Esophagus muscularis mucosa (tissue), 4 donors: ENCODE results near the gene C16orf90. TPM values are rescaled to one million over a fixed set of nuclear protein-coding genes. Genes with fewer than 3 reads are reported as not detected.

Source experiments
- DNase-seq: peaks from one replicate; pipeline ENCODE4 v3.0.0-alpha.2; 2017; ENCODE audit errors: extremely low spot score
- H3K27ac ChIP-seq, 4 donors: fragments of 200-600 bp; sonication (generic); replicated peaks in 1 of 4; 1 replicate in 3 of 4; 2 replicates in 1 of 4; pipeline ENCODE4 v1.5.1; 2016 to 2019; ENCODE audit warnings: mild to moderate bottlenecking in 1 of 4
- H3K27me3 ChIP-seq, 4 donors: fragments of 200-600 bp; sonication (generic); one replicate each; pipeline versions ENCODE4 v1.5.1 to v1.6.0; 2016 to 2019
- H3K36me3 ChIP-seq, 4 donors: fragments of 200-600 bp; sonication (generic); one replicate each; pipeline ENCODE4 v1.5.1; 2016 to 2019
- H3K4me1 ChIP-seq, 4 donors: fragments of 200-600 bp; sonication (generic); one replicate each; pipeline ENCODE4 v1.5.1; 2016 to 2019
- H3K4me3 ChIP-seq, 4 donors: fragments of 200-600 bp; sonication (generic); 1 replicate in 2 of 4; 2 replicates in 2 of 4; pipeline ENCODE4 v1.5.1; 2016 to 2019; ENCODE audit warnings: mild to moderate bottlenecking in 4 of 4, moderate library complexity in 1 of 4
- H3K9me3 ChIP-seq, 4 donors: fragments of 200-600 bp; sonication (generic); 1 replicate in 3 of 4; 2 replicates in 1 of 4; pipeline ENCODE4 v1.5.1; 2016 to 2019
- EP300 ChIP-seq: sonication (generic); formaldehyde crosslinking; IDR thresholded peaks from one replicate; pipeline ENCODE4 v1.6.1; 2017; ENCODE audit warnings: antibody characterized with exemption
- POLR2A ChIP-seq: fragments of 450-650 bp; IDR thresholded peaks from one replicate; pipeline ENCODE4 v1.6.1; 2017; ENCODE audit warnings: antibody characterized with exemption, moderate library complexity, mild to moderate bottlenecking, low read depth
- POLR2AphosphoS5 ChIP-seq, 2 donors: sonication (generic); formaldehyde crosslinking; IDR thresholded peaks; one replicate each; pipeline ENCODE4 v1.6.1; 2017; ENCODE audit warnings: antibody characterized with exemption in 2 of 2
- WGBS: methylation state at CpG from one replicate; pipeline ENCODE4 v1.1.5; 2018; 5-methylcytosine and 5-hydroxymethylcytosine counted together
- intact Hi-C: fragments of 100-400 bp; cut with DNase I; formaldehyde crosslinking; loops from one replicate; pipeline ENCODE4 v1.15.1; 2023
- total RNA-seq, 4 donors: library from RNA; depleted of rRNA; stranded (reverse); fragments of >200 nt; gene quantifications; one replicate each; pipeline versions ENCODE4 v1.1.0 to v1.2.1, GENCODE V29; 2016
- TF ChIP-seq, protein P1 (sequence below), 3 experiments: fragments of 200-600 bp in 2 of 3; fragments of 450-650 bp in 1 of 3; sonication (generic) in 2 of 3; IDR thresholded peaks; one replicate each; pipeline ENCODE4 v1.5.1; 2017 to 2019; ENCODE audit warnings: antibody characterized with exemption in 3 of 3, mild to moderate bottlenecking in 2 of 3, moderate library complexity in 1 of 3

The C16orf90 gene, protein sequence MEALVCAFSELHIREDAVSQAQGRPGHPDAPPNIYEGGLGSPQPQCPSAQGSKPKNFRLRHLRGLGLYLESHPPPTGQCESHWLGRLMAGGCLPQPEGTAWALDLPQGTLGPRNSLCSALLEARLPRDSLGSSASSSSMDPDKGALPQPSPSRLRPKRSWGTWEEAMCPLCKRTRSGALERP
- total RNA-seq = not detected

DNA sequence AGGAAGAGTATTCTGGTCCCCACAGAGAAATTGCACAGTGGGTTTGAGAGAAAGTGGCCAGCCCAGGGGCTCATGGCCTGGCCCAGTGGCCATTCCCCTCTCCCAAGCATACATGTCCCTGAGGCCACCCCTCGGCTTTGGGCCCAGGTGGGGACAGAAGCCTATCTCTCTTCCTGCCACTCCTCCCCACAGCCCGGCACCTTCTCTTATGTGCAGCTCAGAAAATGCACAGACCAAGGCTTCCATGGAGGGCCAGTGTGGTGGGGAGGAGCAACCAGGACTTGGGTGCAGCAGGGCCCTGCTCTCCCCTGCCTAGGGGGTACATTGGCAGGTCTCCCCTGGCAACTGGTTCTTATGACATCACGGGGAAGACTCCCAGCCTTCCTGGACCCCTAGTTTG lies at the start of gene C16orf90:
Gene C16orf90, minus strand, starts transcription at position 314 of the 400 bp plus-strand sequence. Its CDS starts 68 bp downstream, at position 246.
- intact Hi-C loops = loop anchor here (10.0 kb wide), 2 partner anchors 90 to 230 kb away; partner anchors contain the start of genes ZNF174 and ZSCAN32
- no peak within 1 kb of the TSS for H3K27ac ChIP-seq
- peaks cover 4 to 12% (median 8%) of the 10 kb centered on the region in 4 donors for H3K4me1 ChIP-seq
- H3K36me3 ChIP-seq = no peaks in the 10 kb centered on the region
- no peak for DNase-seq
- 100% methylated on average over 2 of the region's 3 CpGs for WGBS
- no peak within 1 kb of the TSS for H3K4me3 ChIP-seq
- no peaks in the 10 kb centered on the region for H3K27me3 ChIP-seq
- TF ChIP-seq, protein P1, sequence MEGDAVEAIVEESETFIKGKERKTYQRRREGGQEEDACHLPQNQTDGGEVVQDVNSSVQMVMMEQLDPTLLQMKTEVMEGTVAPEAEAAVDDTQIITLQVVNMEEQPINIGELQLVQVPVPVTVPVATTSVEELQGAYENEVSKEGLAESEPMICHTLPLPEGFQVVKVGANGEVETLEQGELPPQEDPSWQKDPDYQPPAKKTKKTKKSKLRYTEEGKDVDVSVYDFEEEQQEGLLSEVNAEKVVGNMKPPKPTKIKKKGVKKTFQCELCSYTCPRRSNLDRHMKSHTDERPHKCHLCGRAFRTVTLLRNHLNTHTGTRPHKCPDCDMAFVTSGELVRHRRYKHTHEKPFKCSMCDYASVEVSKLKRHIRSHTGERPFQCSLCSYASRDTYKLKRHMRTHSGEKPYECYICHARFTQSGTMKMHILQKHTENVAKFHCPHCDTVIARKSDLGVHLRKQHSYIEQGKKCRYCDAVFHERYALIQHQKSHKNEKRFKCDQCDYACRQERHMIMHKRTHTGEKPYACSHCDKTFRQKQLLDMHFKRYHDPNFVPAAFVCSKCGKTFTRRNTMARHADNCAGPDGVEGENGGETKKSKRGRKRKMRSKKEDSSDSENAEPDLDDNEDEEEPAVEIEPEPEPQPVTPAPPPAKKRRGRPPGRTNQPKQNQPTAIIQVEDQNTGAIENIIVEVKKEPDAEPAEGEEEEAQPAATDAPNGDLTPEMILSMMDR (IDR thresholded peaks at IDR 0.05) = no peak
- TF ChIP-seq EP300 (no peak), POLR2AphosphoS5 (IDR thresholded peaks at IDR 0.05) (no peak), POLR2A (no peak)
- no peaks in the 10 kb centered on the region for H3K9me3 ChIP-seq

DNA sequence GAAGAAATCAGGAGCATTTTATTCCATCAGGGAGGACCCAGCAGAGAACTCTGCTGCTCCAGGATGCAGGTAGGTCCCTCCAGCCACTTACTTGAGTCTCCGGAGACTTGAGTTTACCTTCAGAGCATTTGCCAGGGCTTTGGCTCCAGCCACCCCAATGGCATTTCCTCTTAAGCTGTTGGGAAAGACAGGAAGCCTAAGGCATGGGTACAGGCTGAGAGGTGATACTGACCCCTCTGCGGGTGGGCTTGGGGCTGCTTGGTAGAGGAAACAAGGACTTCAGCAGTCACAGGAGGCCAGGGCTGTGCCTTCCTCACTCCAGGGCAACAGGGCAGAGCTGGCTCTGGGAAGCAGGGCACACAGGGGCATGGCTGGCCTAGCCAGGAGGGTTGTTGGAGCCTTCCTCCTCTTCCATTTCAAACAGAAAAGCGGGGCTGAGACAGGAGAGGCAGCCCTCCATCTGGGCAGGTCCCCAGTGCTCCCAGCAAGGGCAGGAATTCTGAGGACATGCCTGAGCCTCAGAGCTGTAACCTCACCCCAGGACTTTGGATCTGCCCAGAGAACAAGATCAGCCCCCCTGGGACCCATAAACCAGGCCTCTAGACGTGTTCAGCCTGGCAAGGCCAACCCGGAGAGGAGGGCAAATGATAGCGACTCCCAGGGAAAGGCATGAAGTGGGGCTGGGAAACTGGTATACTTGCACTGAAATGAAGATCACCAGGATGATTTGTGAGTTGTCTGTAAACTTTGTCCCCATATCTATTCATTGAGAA lies 47.5 kb upstream of the C16orf90 start:
- no peak for DNase-seq
- TF ChIP-seq, protein P1 (IDR thresholded peaks at IDR 0.05) = no peak
- TF ChIP-seq POLR2A = no peak
- TF ChIP-seq EP300 = no peak
- no peak for TF ChIP-seq POLR2AphosphoS5 (IDR thresholded peaks at IDR 0.05)
- Histone ChIP-seq H3K9me3 (no peaks in the 10 kb centered on the region), H3K4me3 (no peak overlapping the region), H3K4me1 (no peaks in the 10 kb centered on the region), H3K27me3 (no peaks in the 10 kb centered on the region), H3K27ac (no peak overlapping the region), H3K36me3 (peaks cover 8 to 38% (median 18%) of the 10 kb centered on the region in 4 donors)
- whole genome bisulfite sequencing = 82% methylated on average over 4 of the region's 6 CpGs
- intact Hi-C loops = no loop called here

DNA sequence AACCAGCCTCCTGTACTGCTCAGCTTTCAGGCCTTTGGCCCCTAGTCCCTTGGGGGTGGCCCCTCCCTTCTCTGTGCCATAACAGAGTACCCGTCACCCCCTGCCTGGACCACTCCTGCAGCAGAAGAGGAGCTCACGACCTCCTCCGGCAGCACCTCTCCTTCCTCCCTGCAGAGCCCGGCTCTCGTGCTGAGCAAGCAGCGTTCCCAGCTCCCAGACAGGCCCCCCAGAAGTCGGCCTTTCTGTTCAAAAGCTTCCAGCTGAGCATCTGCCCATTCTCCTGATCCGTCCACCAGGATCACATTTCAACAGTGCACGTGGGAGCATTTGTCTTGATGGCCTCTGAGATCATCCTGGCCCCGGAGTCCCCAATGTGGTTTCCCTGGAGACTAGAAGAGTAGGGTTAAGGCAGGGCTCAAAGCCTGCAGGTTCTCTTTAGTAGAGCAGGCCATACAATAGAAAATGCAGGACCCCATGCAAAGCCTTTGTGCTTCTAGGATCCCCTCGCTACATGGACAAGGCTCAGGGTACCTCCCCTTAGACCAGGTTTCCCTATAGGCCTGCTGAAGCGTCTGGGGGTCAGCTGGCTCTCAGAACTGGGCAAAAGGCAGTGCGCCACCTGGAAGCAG lies 46.4 kb upstream of the C16orf90 start:
- H3K4me1 ChIP-seq = peaks cover 0 to 11% (median 11%) of the 10 kb centered on the region in 4 donors
- no peaks in the 10 kb centered on the region for H3K9me3 ChIP-seq
- peaks cover 8 to 38% (median 18%) of the 10 kb centered on the region in 4 donors for H3K36me3 ChIP-seq
- H3K27ac ChIP-seq = no peak overlapping the region
- intact Hi-C loops = no loop called here
- DNase-seq = no peak
- no peaks in the 10 kb centered on the region for H3K27me3 ChIP-seq
- TF ChIP-seq, protein P1 (IDR thresholded peaks at IDR 0.05) = no peak
- no peak for TF ChIP-seq POLR2AphosphoS5 (IDR thresholded peaks at IDR 0.05)
- TF ChIP-seq EP300 = no peak
- no peak for TF ChIP-seq POLR2A
- no peak overlapping the region for H3K4me3 ChIP-seq
- 85% methylated on average over 13 of the region's 13 CpGs for WGBS

DNA sequence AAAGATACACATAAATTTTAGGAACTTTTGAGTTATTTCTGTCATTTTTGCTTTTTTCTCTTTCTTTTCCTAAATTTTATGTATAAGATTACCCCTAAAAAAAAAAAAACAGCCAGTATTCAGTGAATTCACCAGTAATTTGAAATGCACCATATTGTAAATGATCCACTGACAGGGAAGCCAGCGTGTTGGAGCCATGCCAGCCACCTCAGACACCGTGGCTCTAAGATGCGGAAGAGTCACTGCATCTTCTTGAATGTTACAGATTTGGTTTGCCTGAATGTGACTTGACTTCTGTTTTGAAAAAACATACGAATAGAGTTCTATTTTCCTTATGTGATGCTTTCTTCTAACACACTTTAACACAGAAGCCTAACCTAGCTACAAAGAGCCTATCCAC lies 42.9 kb upstream of the C16orf90 start:
- Histone ChIP-seq H3K27me3 (no peaks in the 10 kb centered on the region), H3K4me3 (no peak overlapping the region), H3K9me3 (no peaks in the 10 kb centered on the region), H3K4me1 (peaks cover 0 to 23% (median 20%) of the 10 kb centered on the region in 4 donors), H3K27ac (no peak overlapping the region), H3K36me3 (peaks cover 10 to 69% (median 50%) of the 10 kb centered on the region in 4 donors)
- TF ChIP-seq POLR2AphosphoS5 (IDR thresholded peaks at IDR 0.05) (no peak), POLR2A (no peak), EP300 (no peak)
- TF ChIP-seq, protein P1 (IDR thresholded peaks at IDR 0.05) = no peak
- WGBS = 74% methylated on average over 4 of the region's 4 CpGs
- no peak for DNase-seq
- intact Hi-C loops = no loop called here
